Common myeloid progenitor, CD34-positive (primary cell): ENCODE measurements around the gene GJB6.

Source experiments
- CTCF ChIA-PET: fragments of 350-600 bp; sonication (Branson Sonifier 250); formaldehyde crosslinking; loops from one replicate; lab custom pipeline; 2021; ENCODE audit warnings: antibody characterized with exemption; lab: Charles Lee
- POLR2A ChIA-PET: fragments of 350-600 bp; sonication (Branson Sonifier 250); formaldehyde crosslinking; loops from one replicate; lab custom pipeline; 2021; ENCODE audit warnings: antibody characterized with exemption; lab: Charles Lee
- DNase-seq, 3 donors: peaks; one replicate each; pipeline versions ENCODE4 v3.0.0 to v3.0.0-alpha.2; 2013
- H3K27ac ChIP-seq, 2 experiments: 1 replicate in 1 of 2; 2 replicates in 1 of 2; pipeline ENCODE4 v1.7.0; 2013; ENCODE audit warnings: inconsistent platforms in 2 of 2, low read length in 2 of 2, mild to moderate bottlenecking in 2 of 2, low read depth in 1 of 2, moderate library complexity in 1 of 2; ENCODE audit not compliant: severe bottlenecking in 2 of 2, insufficient read depth in 1 of 2, poor library complexity in 1 of 2
- H3K27me3 ChIP-seq, 5 experiments: replicated peaks in 2 of 5; 1 replicate in 3 of 5; 2 replicates in 2 of 5; pipeline versions ENCODE4 v1.6.1 to v1.7.0; 2013; ENCODE audit warnings: low read length in 4 of 5, mild to moderate bottlenecking in 2 of 5, moderate library complexity in 2 of 5, inconsistent platforms in 1 of 5; ENCODE audit not compliant: insufficient read depth in 5 of 5, control insufficient read depth in 4 of 5
- H3K36me3 ChIP-seq, 4 experiments: 1 replicate in 2 of 4; 2 replicates in 2 of 4; pipeline versions ENCODE4 v1.6.1 to v1.7.0; 2013; ENCODE audit warnings: low read length in 3 of 4, control low read depth in 1 of 4, mild to moderate bottlenecking in 1 of 4; ENCODE audit not compliant: control insufficient read depth in 4 of 4, insufficient read depth in 4 of 4
- H3K4me1 ChIP-seq, 4 experiments: 1 replicate in 3 of 4; 2 replicates in 1 of 4; pipeline versions ENCODE4 v1.6.1 to v1.7.1; 2013; ENCODE audit warnings: low read length in 3 of 4, mild to moderate bottlenecking in 3 of 4, control low read depth in 1 of 4, inconsistent platforms in 1 of 4, moderate library complexity in 1 of 4; ENCODE audit not compliant: control insufficient read depth in 4 of 4, insufficient read depth in 4 of 4; ENCODE audit errors: control extremely low read depth in 1 of 4
- H3K4me3 ChIP-seq, 7 experiments: 1 replicate in 4 of 7; 2 replicates in 3 of 7; pipeline versions ENCODE4 v1.5.1 to v1.7.0; 2013; ENCODE audit warnings: mild to moderate bottlenecking in 7 of 7, low read length in 6 of 7, moderate library complexity in 6 of 7, inconsistent platforms in 2 of 7, low read depth in 2 of 7, control low read depth in 1 of 7; ENCODE audit not compliant: insufficient read depth in 4 of 7, control insufficient read depth in 1 of 7; ENCODE audit errors: extremely low read depth in 1 of 7
- H3K9me3 ChIP-seq, 5 experiments: 1 replicate in 4 of 5; 2 replicates in 1 of 5; pipeline versions ENCODE4 v1.6.1 to v1.7.1; 2013; ENCODE audit warnings: low read length in 4 of 5, mild to moderate bottlenecking in 2 of 5, inconsistent platforms in 1 of 5, low read depth in 1 of 5, moderate library complexity in 1 of 5; ENCODE audit not compliant: control insufficient read depth in 4 of 5, insufficient read depth in 2 of 5; ENCODE audit errors: control extremely low read depth in 1 of 5
- WGBS: methylation state at CpG from one replicate; pipeline ENCODE4 v1.1.5; 2013; ENCODE audit not compliant: insufficient coverage; 5-methylcytosine and 5-hydroxymethylcytosine counted together

GJB6 gene

GRCh38 chr13:20181188-20181587 lies 50.9 kb downstream of the GJB6 start:
- CTCF ChIA-PET = interaction anchor here (0.6 to 2.1 kb wide), 7 partner anchors 10 to 648 kb away, joined by 3 to 10 read pairs (median 4); no protein-coding TSS in a partner anchor
- POLR2A ChIA-PET = no interaction called here
- Histone ChIP-seq H3K4me3 (no peak overlapping the region), H3K36me3 (no peaks in the 10 kb centered on the region), H3K27me3 (peaks cover 1 to 37% (median 35%) of the 10 kb centered on the region in 5 experiments), H3K4me1 (peaks cover 0 to 6% (median 0%) of the 10 kb centered on the region in 4 experiments), H3K9me3 (no peaks in the 10 kb centered on the region), H3K27ac (no peak overlapping the region)
- WGBS = no CpG with 5 or more reads among the region's 3 CpGs
- DNase-seq = no peak

GRCh38 chr13:20178156-20178555 lies 54.0 kb downstream of the GJB6 start:
- peaks cover 0 to 8% (median 3%) of the 10 kb centered on the region in 4 experiments for H3K4me1 ChIP-seq
- ChIA-PET CTCF (interaction anchor here (1.0 to 1.4 kb wide), 3 partner anchors 9 to 309 kb away, joined by 3 to 4 read pairs (median 3); no protein-coding TSS in a partner anchor), POLR2A (no interaction called here)
- no peak overlapping the region for H3K4me3 ChIP-seq
- 80% methylated on average over 5 of the region's 5 CpGs for WGBS
- no peak overlapping the region for H3K27ac ChIP-seq
- no peaks in the 10 kb centered on the region for H3K9me3 ChIP-seq
- no peaks in the 10 kb centered on the region for H3K36me3 ChIP-seq
- DNase-seq = no peak
- H3K27me3 ChIP-seq = peaks cover 11 to 67% (median 33%) of the 10 kb centered on the region in 5 experiments

- no peaks in the 10 kb centered on the region for H3K9me3 ChIP-seq
- 43% methylated on average over 59 of the region's 67 CpGs for WGBS
- H3K27ac ChIP-seq = no peak overlapping the region
- H3K4me3 ChIP-seq = peak overlapping the region in 1 of 7 experiments; percentile 23
- ChIA-PET POLR2A (no interaction called here), CTCF (interaction anchor here (0.9 to 2.0 kb wide), 3 partner anchors 8 to 693 kb away, joined by 3 to 9 read pairs (median 5); no protein-coding TSS in a partner anchor)
- no peaks in the 10 kb centered on the region for H3K36me3 ChIP-seq
- H3K4me1 ChIP-seq = peaks cover 0 to 8% (median 3%) of the 10 kb centered on the region in 4 experiments
- H3K27me3 ChIP-seq = peaks cover 11 to 71% (median 33%) of the 10 kb centered on the region in 5 experiments
- DNase-seq = no peak
Measured at GRCh38 chr13:20177049-20177831, 54.9 kb downstream of the GJB6 start.

DNA sequence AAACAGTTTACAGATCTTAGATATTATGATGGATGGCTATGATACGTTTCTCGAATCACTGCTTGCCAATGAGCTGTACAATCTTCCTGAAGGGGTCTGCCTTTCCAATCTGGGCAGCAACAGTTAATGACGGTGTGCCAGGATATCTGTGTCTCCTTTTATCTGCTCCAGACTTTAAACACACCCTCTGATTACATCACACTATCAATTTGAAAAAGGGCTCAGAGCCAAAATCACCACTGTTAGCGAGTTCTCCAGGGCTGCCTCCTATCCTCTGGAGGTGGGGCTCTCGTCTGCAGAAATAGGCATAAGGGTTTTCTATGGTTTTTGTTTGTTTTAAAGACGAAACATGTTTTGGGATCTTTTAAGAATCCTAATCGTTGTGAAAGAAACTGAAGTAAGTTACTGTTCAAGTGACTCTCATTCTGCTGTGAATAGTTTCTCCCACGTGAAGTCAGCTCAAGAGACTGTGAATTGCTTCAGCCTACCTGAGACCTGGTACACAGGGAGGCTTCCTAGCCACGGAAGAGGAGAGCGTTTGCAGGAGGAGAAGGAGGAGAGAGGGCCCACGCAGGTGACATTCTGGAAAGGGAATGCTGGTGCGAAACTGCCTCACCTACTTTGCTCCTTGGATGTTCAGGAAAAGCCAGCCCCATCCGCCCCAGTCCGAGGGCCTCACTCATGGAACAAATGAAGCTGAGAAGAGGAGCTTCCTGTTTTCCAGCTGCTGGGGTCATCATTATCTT lies 56.0 kb downstream of the GJB6 start:
- Histone ChIP-seq H3K27me3 (peaks cover 11 to 71% (median 35%) of the 10 kb centered on the region in 5 experiments), H3K27ac (no peak overlapping the region), H3K4me1 (peaks cover 0 to 8% (median 3%) of the 10 kb centered on the region in 4 experiments), H3K9me3 (no peaks in the 10 kb centered on the region), H3K36me3 (no peaks in the 10 kb centered on the region), H3K4me3 (no peak overlapping the region)
- 86% methylated on average over 11 of the region's 14 CpGs for WGBS
- DNase-seq = no peak
- ChIA-PET POLR2A (no interaction called here), CTCF (interaction anchor here (0.9 to 2.0 kb wide), 5 partner anchors 9 to 694 kb away, joined by 3 to 9 read pairs (median 5); no protein-coding TSS in a partner anchor)

DNA sequence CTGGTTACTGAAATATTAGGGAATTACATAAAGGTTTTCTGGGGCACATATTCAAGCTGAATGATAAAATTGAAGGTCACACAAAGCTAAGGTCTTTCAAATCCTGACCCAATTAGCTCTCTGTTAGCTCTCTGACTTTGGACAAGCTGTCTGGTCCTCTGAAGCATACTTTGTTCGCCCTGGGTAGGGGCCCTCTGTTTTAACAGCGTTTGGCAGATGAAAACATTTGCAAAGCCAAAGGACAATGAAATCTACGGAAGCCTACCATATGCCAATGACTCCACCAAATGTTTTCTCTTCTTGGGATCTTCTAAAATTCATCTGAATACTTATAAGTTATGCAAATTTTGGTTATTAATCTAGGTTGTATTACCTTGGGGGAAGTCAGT lies 56.7 kb downstream of the GJB6 start:
- no peak overlapping the region for H3K27ac ChIP-seq
- H3K4me3 ChIP-seq = no peak overlapping the region
- WGBS = 100% methylated on average over 2 of the region's 3 CpGs
- H3K36me3 ChIP-seq = no peaks in the 10 kb centered on the region
- no peak for DNase-seq
- peaks cover 11 to 71% (median 31%) of the 10 kb centered on the region in 5 experiments for H3K27me3 ChIP-seq
- CTCF ChIA-PET = interaction anchor here (1.0 to 2.0 kb wide), 3 partner anchors 9 to 16 kb away, joined by 3 to 9 read pairs (median 9); no protein-coding TSS in a partner anchor
- POLR2A ChIA-PET = no interaction called here
- peaks cover 0 to 8% (median 3%) of the 10 kb centered on the region in 4 experiments for H3K4me1 ChIP-seq
- H3K9me3 ChIP-seq = no peaks in the 10 kb centered on the region

GRCh38 chr13:20174656-20175405 lies 57.3 kb downstream of the GJB6 start:
- peak; percentile 89 to 96 (median 95) for DNase-seq
- no peaks in the 10 kb centered on the region for H3K9me3 ChIP-seq
- POLR2A ChIA-PET = no interaction called here
- peaks cover 0 to 8% (median 3%) of the 10 kb centered on the region in 4 experiments for H3K4me1 ChIP-seq
- H3K36me3 ChIP-seq = no peaks in the 10 kb centered on the region
- CTCF ChIA-PET = interaction anchor here (1.0 to 2.0 kb wide), 4 partner anchors 8 to 17 kb away, joined by 3 to 9 read pairs (median 6); no protein-coding TSS in a partner anchor
- H3K27me3 ChIP-seq = peaks cover 11 to 74% (median 32%) of the 10 kb centered on the region in 5 experiments
- H3K27ac ChIP-seq = no peak overlapping the region
- 37% methylated on average over 14 of the region's 22 CpGs for WGBS
- H3K4me3 ChIP-seq = peak overlapping the region in 1 of 7 experiments; percentile 56
